HG03095 (cell line): Measurements from ENCODE around the gene IGSF8.
A peak's percentile ranks its signal among the peaks of the same experiment; 100 is the strongest.

Source experiments
- ATAC-seq: cut with Tn5 transposase; IDR thresholded peaks from one replicate; pipeline ENCODE4 v1.9.1; 2021; ENCODE audit warnings: moderate library complexity; ENCODE audit not compliant: unreplicated experiment

The IGSF8 gene

DNA sequence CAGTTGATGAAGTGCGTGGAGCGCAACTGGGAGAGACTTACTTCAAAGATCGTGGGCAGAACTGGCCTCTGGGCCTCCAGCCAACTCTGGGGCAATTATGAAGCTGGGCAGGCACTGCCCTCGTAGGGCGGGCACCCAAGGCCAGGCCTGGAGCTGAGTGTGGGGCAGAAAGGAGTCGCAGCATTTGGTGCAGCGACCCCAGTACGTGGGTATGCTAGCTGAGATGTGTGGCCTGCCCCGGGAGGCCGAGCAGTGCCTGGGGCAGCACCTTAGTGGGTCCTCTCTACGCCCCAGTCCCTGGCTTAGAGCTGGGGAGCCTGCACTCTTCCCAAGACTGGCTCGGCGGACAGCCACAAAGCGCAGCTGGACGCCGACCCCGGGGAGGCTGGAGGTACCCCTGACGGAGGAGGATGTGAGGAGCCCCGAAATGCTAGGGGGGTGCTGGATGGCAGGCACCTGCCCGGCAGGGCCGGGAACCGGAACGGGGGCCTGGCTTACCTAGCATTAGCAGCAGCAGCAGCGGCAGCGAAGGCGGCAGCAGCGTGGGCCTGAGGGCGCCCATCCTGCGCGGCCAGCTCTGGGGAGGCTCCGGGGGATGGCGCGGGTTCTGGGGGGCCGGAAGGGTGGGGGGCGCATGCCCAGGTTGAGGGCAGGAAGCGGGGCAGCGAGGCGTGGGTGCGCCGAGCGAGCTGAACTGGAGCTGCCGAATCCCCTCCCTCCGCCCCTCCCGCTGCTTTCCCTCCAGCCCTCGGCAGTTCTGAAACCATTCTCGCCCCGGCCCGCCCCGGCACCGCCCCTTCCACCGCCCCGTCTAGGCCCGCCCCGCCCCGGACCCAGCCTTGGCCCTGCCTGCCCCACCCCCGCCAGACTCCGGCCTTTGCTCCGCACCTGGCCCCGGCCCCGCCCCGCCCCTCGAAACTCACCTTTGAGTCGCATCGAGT, at the start of gene IGSF8:
IGSF8 (minus strand) TSS at position 709 of the 941 bp plus-strand sequence; CDS start at position 562, 147 bp downstream.
- peak; percentile 35 for ATAC-seq

DNA sequence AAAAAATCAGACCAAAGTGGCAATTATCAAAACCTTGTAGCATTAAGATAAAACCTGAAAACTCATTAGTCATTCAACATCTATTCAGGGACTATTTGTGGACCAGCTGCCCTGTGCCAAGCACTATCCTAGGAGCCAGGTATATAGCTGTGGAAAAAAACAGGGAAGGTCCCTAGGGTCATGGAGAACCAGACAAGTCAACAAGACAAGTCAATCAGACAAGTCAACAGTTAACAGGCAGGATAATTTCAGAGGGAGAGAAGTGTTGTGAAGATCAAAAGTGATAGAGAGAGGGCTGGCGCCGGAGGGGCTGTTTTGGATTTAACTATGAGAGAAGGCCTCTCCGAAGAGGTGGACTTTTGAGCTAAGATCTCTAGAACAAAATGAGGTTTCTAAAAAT, 49.7 kb upstream of the IGSF8 start:
- no peak for ATAC-seq

DNA sequence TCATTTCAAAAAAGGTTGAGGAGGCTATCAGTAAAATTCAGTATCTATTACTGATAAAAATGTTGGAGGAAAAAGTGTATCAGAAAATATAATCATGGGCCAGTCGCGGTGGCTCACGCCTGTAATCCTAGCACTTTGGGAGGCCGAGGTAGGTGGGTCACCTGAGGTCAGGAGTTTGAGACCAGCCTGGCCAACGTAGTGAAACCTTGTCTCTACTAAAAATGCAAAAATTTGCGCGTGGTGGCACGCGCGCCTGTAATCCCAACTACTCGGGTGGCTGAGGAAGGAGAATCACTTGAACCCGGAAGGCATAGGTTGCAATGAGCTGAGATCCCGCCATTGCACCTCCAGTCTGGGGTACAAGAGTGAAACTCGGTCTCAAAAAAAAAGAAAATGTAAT, 47.7 kb upstream of the IGSF8 start:
- no peak for ATAC-seq

DNA sequence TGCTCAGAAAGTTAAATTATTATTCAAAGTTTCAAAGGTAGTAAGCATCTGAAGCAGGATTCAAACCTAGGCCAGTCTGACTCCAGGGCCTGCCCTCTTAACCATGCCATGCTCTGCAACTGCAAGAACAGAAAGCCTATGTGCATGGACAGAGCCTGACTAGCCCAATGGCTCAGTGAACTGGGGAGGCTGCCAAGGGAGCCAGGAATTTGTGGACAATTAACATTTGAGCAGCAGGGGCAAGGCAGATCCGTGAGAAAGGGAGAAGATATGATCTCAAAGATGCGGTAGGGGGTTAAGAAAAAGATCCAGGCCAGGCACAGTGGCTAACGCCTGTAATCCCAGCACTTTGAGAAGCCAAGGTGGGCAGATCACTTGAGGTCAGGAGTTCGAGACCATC, 46.5 kb upstream of the IGSF8 start:
- no peak for ATAC-seq

DNA sequence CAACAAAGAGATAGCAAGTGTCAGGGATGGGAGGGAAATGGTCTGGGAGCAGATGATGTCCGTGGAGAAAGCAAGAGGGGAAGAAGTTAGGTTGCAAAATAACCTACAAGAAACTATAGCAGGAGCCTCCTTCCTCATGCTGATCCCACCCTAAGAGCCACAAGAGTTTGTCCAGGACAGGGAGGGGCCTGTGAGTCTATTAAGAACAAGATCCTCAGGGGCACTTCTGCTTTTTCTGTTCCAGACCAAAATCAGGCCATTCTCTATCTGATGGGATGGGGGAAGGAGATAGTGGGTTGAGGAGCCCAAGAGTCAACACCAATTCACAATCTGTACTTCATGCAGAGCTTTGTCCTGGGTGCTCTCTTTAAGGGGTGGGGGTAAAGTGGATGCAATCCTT, 45.3 kb upstream of the IGSF8 start:
- ATAC-seq, result no peak

GRCh38 chr1:160139840-160140239, 41.4 kb upstream of the IGSF8 start:
- ATAC-seq, result no peak

DNA sequence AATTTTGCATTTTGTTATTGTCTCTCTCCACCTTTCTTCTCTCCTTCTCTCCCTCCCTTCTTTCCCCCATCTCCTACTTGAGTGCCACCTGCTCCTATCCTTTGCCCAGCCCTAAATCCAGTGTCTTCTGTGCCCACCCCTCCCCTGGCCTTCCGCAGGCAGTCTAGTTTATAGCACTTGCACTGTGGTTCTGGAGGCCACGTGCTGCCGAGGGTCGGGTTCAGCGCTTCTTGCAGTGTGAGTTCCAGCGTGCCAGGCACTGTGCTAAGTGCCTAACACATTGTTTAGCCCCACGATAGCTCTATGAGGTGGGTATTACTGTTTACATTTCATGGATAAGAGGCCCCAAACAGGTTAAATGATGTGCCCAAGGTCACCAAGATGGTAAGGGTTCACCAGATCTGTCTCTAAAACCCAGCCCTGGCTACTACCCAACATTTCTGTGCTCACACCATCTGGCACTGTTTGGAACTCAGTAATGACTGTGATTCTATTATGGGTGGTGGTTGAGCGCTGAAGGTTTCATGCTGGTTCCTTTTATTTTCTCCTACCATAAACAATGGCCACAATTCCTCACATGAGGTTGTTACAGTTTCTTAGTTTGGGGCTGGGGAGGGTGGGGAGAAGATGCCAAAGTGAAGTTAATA, 38.9 kb upstream of the IGSF8 start:
- no peak for ATAC-seq

DNA sequence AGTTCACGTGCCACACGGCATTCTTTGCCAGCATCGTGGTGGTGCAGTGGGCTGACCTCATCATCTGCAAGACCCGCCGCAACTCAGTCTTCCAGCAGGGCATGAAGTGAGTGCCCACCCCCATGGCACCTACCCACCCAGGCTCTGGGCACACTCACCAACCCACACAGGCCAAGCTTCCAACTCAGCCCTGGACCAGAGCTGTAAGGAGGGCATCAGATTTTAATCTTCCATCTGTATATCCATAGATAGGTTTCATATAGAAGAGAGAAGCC, 38.4 kb upstream of the IGSF8 start:
- ATAC-seq, result no peak

DNA sequence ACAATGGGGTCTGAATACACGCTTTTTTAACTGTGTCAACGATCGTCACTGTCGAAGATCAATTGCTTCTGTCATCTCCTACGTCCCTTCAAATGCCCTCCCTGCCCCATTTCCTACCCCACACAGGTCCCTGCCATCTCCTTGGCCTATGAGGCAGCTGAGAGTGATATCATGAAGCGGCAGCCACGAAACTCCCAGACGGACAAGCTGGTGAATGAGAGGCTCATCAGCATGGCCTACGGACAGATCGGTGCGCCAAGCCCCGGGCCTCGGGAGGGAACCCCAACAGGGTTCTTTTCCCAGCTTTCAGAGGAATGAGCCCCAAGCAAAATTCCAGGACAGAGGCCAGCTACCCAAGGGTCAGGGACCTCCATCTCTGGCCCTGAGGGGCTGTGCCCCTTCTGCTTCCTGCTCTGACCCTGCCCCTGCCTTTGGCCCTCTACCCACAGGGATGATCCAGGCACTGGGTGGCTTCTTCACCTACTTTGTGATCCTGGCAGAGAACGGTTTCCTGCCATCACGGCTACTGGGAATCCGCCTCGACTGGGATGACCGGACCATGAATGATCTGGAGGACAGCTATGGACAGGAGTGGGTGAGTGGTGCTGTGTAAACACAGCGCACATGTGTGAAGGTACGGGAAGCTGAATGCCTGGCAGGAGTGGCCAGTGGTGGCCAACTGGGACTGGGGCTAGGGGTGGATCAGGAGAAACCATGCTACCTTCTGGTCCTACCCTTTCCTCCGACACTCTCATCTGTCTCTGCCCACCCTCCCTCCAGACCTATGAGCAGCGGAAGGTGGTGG, 37.9 kb upstream of the IGSF8 start:
- ATAC-seq, result no peak

DNA sequence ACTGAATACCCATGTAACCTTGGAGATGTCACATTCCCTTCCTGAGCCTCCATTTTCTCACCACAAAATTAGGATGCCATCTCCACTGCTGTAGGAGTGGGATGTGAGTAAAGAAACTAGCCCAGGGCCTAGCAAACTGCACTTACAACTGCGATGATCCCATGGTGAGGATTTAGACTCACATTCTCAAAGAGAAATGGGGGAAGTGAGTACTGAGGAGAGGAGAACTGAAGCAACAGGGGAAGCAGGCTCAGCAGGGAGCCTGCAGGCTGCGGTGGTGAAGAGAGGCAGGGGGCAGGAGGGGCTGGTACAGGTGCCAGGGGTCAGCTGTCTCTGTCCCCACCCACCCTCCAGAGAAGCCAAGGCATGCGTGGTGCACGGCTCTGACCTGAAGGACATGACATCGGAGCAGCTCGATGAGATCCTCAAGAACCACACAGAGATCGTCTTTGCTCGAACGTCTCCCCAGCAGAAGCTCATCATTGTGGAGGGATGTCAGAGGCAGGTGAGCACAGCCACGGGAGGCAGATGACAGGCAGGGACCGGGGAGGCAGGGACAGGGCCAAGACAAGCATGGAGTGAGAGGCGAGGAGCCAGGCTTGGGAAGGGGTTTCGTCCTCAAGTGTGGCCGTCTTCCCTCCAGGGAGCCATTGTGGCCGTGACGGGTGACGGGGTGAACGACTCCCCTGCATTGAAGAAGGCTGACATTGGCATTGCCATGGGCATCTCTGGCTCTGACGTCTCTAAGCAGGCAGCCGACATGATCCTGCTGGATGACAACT, 36.6 kb upstream of the IGSF8 start:
- no peak for ATAC-seq

- no peak for ATAC-seq
Observed at GRCh38 chr1:160133990-160134770, 35.8 kb upstream of the IGSF8 start.

GRCh38 chr1:160131803-160132565, 33.6 kb upstream of the IGSF8 start:
- ATAC-seq, result no peak

DNA sequence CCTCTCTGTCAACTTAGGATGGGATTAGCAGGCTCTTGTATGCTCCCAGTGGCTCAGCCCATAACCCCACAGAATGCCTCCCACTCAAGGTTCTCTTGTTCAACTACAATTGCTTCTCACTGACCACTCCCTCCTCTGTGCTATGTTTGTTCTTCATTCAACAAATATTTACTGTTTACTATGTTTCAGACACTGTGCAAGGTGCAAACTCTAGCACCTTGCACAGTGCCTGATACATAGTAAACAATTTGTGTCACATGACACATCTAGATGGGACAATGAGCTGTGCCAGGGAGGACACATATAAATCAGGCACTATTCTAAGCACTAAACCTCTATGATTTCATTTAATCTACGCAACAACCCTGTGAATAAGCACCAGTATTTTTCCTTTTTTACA, 32.5 kb upstream of the IGSF8 start:
- no peak for ATAC-seq

- no peak for ATAC-seq
Observed at GRCh38 chr1:160130486-160130885, 32.1 kb upstream of the IGSF8 start.

DNA sequence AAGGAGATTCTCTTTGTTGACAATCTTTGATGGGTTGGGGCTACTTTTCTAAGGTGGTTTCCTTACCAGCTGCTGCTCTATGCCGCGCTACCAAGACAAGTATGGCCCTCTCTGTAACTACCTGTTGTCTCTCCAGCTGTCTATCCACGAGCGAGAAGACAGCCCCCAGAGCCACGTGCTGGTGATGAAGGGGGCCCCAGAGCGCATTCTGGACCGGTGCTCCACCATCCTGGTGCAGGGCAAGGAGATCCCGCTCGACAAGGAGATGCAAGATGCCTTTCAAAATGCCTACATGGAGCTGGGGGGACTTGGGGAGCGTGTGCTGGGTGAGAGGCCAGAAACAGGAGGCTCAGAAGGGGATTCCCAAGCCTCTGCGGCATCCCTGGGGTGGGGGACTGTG, 31.5 kb upstream of the IGSF8 start:
- no peak for ATAC-seq

GRCh38 chr1:160129558-160129957, 31.1 kb upstream of the IGSF8 start:
- no peak for ATAC-seq

DNA sequence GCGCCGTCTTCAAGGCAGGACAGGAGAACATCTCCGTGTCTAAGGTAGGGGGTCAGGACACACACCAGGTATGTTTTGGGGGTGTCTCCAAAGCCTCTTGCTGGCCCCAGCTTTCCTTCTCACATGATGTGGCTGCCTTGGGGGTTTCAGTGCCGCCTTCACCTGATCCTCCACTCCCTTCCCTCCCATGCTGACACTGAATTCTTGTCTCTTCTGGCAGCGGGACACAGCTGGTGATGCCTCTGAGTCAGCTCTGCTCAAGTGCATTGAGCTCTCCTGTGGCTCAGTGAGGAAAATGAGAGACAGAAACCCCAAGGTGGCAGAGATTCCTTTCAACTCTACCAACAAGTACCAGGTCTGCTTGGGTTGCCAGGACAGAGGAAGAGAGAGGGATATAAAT, 30.6 kb upstream of the IGSF8 start:
- ATAC-seq, result no peak

- ATAC-seq, result no peak
Observed at GRCh38 chr1:160128636-160129035, 30.2 kb upstream of the IGSF8 start.

DNA sequence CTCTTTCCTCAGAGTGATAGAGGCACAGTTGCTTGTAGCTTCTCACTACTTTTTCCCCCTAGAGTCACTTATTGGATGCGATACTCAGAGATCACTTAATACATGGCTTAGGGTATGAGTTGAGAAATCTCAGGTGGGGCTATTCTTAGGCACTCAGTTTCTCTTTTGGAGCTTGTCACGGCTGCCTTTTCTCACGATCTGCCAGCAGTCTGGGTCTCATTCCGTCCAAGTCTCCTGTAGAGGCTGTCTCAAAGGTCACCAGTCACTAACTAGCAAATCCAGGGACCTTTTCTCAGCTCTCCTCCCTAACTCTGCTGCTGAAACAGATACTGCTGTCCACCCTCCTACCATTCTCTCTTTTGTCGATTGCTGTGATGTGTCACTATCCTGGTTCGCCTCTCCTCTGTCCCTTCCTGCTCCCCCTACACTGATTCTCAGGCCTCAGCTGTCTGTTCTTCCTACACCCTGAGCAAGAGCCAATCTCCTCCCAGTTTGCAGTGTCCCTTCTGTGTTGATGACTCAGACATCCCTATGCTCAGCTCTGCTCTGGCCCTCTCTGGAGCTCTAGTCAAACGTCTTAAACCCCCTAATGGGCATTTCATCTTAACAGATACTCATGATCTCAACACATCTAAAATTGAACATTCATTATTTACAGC, 29.6 kb upstream of the IGSF8 start:
- no peak for ATAC-seq
